Measurements from ENCODE around the gene CTTN.
"Not testable (repeated sequence)": the region's sequence is repeated elsewhere in the genome, so short reads cannot be mapped to it uniquely, and the experiment has no call there.

The CTTN gene

DNA sequence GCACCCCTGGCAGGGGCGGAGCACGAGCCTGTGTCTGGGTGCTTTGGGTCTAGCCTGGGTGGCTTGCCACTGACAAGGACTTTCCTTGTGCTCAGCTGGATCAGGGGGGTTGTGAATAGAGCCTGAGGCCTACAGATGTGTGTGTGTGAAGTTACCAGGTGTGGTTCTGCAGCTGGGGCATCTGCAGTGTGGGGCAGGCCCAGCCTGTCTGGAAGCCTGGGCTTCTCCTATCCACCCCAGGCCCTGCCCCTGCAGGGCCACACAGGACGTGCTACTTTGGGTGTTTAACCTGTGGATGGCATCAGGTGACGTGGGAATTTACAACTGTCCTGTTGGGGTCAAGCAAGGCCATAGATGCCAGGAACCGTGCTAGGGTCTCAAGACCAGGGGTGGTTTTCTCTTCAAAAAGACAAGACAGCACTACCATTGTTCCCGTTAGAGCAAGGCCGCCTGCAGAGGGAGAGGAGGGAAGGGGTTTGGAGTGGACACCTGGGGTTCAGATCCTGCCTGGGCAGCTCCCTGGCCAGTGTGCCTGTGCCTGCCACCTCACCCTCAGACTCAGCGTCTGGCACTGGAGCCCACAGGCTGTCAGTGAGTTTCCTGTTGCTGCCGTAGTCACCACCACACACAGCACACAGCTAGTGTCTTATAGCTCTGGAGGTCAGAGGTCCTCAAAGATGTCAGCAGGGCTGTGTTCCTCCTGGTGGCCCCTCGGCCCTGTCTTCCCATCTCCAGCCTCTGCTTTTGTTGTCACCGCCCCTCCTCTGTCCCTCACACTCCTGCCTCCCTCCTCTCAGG lies 31.6 kb downstream of the CTTN start:
- DNase-seq = no peak

- no peak for DNase-seq
These were observed 32.6 kb downstream of the CTTN start for GRCh38 chr11:70430671-70431574.

GRCh38 chr11:70431611-70432010 lies 33.3 kb downstream of the CTTN start:
- no peak for DNase-seq

GRCh38 chr11:70432065-70432464 lies 33.7 kb downstream of the CTTN start:
- no peak for DNase-seq

DNA sequence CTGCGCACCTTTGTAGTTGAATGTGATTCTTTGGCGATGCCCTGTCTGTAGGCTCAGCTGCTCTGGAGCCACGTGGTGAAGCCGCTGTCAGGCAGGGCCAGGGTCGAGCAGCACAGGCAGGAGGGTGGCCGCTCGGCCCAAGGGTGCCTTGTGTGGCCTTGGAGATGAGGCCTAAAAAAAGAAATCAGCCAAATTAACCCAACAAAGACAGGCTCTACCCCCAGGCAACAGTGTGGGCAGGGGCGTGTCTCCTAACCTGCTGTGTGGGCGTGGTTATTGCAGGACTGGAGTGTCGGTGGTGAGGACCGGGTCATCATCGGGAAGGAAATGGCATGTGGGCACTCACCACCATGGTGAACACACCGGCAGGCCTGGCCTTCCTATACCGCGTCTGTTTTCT lies 34.3 kb downstream of the CTTN start:
- DNase-seq = no peak

- DNase-seq = no peak
These were observed 34.7 kb downstream of the CTTN start for GRCh38 chr11:70433038-70433437.

- DNase-seq = no peak
These were observed 35.2 kb downstream of the CTTN start for GRCh38 chr11:70433526-70433925.

DNA sequence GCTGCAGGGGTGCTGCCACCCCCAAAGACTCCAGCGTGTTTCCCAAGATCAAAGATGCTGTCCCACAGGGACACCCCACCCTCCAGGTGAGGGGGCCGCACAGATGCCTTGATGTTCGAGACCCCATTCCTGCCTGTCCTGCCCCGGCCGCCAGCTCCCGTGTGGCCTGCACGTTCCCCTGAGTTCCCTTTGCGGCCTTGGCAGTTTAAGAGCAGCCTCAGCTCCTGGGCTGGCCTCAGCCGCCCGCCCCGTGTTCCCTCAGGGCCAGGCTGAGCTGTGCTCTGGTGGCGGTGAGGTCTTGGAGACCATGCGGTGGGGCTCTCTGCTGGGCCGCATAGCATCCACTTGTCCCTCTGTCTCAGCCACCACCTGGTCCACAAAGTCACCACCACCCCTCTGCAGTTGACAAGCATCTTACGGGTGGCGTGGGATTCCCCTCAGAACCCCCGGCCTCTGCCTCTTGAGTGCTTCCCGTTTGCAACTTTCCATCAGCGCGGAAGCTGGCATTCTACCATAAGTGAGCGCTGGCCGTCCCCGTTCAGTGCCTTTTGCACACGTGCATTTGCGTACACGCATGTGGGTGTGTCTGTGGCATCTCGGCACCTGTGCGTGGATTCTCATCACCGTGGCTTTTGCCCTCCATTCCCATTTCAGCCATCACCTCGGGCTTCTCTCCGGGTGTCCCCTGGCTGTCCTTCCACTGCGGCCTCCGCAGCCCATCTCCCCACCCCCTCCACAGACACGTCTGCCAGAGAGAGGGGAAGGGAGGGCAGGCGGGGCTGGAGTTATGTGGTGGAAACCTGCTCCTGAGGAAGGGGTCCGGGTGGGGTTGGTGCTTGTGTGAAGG lies 35.9 kb downstream of the CTTN start:
- DNase-seq = no peak

- no peak for DNase-seq
These were observed 36.5 kb downstream of the CTTN start for GRCh38 chr11:70434813-70435278.

DNA sequence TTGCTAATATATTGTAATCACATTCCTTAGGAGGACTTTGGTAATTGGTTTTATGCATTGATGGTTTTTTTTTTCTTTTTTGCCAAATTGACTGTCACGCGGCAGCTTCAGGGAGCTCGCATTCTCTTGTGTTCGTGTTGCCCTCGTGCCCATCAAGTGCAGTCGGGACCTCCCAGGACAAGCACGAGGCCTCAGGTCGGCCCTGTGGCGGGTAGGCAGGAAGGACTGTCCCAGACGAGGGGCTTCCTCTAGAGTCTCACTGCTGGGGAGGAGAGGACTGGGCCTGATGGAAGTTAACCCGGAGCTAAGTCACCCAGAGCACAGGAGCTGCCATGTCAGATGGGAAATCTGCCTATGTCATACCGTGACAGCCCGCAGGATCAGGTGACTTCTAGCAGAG lies 37.0 kb downstream of the CTTN start:
- no peak for DNase-seq

DNA sequence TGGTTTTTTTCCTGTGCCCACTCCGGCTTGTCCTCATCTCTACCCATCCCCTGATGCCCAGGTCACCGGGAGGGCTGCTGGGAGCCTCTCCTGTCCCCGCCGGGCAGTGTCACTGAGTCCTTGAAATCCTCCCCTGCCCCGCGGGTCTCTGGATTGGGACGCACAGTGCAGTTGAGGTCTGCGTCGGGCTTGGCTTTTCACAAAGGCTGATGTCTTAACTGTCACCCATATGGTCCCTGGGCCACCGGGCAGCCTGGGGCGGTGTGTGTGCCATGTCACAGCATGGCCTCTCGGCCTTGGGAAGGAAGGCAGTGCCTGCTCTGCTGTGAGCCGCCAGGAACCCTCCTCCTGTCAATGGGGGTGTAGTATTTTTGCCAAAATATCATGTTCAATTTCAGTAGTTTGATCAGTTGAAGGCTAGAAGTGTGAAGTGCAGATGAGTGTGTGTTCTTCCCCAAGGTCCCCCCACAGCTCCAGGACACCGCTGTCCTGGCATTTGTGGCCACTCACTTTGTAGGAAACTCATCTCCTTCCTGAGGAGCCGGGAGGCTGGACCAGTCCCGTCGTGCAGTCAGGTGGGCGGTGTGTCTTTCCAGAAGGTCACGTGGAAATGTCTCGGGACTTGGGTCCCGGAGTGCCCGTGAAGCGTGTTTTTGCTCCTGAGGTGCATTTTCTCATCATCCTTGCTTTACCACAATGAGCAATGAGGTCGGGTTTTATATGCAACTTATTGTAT lies 37.6 kb downstream of the CTTN start:
- no peak for DNase-seq

- no peak for DNase-seq
These were observed 38.2 kb downstream of the CTTN start for GRCh38 chr11:70436501-70436860.

GRCh38 chr11:70437111-70437784 lies 38.9 kb downstream of the CTTN start:
- DNase-seq = no peak

- DNase-seq = no peak
These were observed 41.9 kb downstream of the CTTN start for GRCh38 chr11:70440206-70440605.

DNA sequence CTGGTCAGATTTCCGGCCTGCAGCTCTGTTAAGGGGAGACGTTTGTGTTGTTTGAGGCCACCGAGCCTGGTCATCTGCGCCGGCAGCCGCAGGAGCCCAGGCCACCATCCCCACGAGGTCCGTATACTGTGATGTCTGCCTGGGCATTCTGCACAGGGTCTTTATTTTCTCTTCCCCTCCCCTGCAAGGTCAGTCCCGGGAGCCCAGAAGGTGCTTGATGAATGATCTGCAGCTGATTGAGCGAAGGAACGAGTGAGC lies 45.4 kb downstream of the CTTN start:
- DNase-seq = no peak

DNA sequence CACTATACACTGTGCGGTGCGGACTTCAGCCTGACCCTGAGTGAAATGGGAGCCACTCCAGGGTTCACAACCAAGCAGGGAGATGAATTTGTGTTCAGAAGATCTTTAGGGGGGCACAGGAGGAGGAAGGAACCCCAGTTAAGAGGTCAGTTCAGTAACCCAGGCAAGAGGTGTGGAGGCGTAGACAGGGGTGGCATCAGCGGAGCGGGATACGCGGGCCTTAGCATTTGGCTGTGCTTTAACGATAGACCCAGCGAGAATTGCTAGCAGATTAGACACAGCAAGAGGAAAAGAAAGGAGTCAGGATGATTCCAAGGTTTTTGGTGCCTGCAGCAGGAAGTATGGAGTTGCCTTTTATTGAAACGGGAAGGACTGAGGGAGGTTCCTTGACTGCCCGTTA lies 46.8 kb downstream of the CTTN start:
- DNase-seq = no peak

DNA sequence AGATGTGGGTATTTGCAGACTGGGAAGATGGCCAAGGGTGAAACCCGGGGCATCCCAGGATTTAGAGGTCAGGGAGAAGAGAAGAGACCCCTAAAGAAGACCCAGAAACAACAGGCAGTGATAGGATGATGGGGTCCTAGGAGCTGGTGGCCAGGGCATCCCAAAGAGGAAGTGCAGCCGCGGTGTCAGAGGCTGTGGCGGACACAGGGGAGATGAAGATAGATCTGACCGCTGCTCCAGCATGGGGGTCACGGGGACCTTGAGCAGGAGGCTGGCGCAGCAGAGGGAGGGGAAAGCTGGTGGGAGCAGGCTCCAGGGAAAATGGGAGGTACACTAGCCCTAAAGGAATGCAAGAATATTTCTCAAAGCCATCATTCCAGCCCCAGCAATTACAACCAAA lies 47.3 kb downstream of the CTTN start:
- no peak for DNase-seq

DNA sequence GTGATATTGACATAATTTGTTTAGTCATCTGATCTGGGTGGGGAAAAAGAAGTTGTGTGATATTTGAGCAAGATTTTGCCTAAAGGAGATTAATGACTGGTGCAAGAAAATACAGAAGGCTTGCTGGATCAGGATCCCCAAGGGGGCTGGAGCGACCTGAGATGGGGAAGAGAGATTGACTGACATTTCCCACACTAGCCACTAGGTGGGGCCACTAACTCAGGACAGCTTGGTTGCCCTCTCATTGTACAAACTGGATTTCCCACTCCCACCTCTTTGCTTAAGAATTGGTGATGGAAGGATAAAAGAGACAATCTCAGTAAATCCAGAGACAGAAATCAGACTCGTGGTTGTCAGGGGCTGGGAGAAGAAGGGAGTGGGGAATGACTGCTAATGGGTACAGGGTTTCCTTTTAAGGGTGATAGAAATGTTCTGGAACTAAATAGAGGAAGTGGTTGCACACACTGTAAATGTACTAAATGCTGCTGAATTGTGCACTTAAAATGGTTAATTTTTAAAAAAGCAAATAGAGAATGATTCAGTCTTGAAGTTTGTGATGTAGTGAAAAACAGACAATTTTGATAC lies 50.7 kb downstream of the CTTN start:
- no peak for DNase-seq

- no peak for DNase-seq
These were observed 56.0 kb downstream of the CTTN start for GRCh38 chr11:70454197-70454767.

- not testable (repeated sequence) for DNase-seq
These were observed 56.5 kb downstream of the CTTN start for GRCh38 chr11:70454811-70455210.

DNA sequence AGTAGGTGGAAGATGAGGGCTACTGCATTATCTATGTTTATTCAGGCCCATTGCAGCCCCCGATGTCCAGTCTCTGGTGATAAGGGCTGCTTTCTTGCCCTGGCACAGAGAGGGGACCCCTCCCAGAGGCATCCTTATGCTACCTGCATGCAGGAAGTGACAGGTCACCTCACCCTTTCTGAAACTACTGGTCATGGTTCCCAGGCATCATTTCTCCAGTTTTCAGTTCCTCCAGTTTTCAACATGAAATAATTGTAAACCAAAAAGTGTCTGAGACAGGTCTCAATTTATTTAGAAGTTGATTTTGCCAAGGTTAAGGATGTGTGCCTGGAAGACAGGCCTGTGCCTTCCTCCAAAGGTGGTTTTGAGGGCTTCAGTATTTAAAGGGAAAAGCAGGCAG lies 57.0 kb downstream of the CTTN start:
- no peak for DNase-seq

All from activated T-cell treated with anti-CD3 and anti-CD28 coated beads, Interleukin-2, amount 50 U/mL, for 1 hour (primary cell).